AG09319 (cell line): ENCODE data around the gene RCL1.
A peak's percentile ranks its signal among the peaks of the same experiment; 100 is the strongest.

Experiments
- DNase-seq: peaks from one replicate; pipeline ENCODE4 v3.0.0-alpha.2; 2010; ENCODE audit warnings: low read depth; ENCODE audit errors: extremely low read depth
- CTCF ChIP-seq: IDR thresholded peaks from 2 replicates; pipeline ENCODE4 v1.5.1; 2011; ENCODE audit warnings: low read depth, mild to moderate bottlenecking, inconsistent platforms, low read length, moderate library complexity

Gene RCL1

GRCh38 chr9:4756420-4756819 lies 36.3 kb upstream of the RCL1 start:
- no peak for TF ChIP-seq CTCF
- no peak for DNase-seq

- TF ChIP-seq CTCF, result no peak
- DNase-seq, result no peak
Observed at GRCh38 chr9:4760122-4760521, 32.6 kb upstream of the RCL1 start.

GRCh38 chr9:4762108-4762885 lies 30.4 kb upstream of the RCL1 start:
- DNase-seq, result peak; percentile 30
- TF ChIP-seq CTCF, result peak; percentile 77

GRCh38 chr9:4762886-4763541 lies 29.7 kb upstream of the RCL1 start:
- no peak for DNase-seq
- no peak for TF ChIP-seq CTCF

- DNase-seq, result no peak
- no peak for TF ChIP-seq CTCF
Observed at GRCh38 chr9:4764033-4764432, 28.7 kb upstream of the RCL1 start.

GRCh38 chr9:4768681-4769080 lies 24.1 kb upstream of the RCL1 start:
- no peak for TF ChIP-seq CTCF
- no peak for DNase-seq

GRCh38 chr9:4769321-4770080 lies 23.2 kb upstream of the RCL1 start:
- no peak for DNase-seq
- TF ChIP-seq CTCF, result no peak
